Naive thymus-derived CD4-positive, alpha-beta T cell (primary cell): ENCODE data around the gene LBH. TPM values are rescaled to one million over a fixed set of nuclear protein-coding genes. Genes with fewer than 3 reads are reported as not detected.
"Not testable (repeated sequence)": the region's sequence is repeated elsewhere in the genome, so short reads cannot be mapped to it uniquely, and the experiment has no call there.

Experiments
- ATAC-seq: fragments of 150-1000 bp; cut with Tn5 transposase; 2 replicates; pipeline ENCODE4 v1.10.0; 2021; ENCODE audit warnings: mild to moderate bottlenecking, moderate library complexity
- CTCF ChIA-PET: fragments of 350-600 bp; sonication (Branson Sonifier 250); formaldehyde crosslinking; loops from one replicate; lab custom pipeline; 2021; ENCODE audit warnings: antibody characterized with exemption; lab: Charles Lee
- POLR2A ChIA-PET: fragments of 350-600 bp; sonication (Branson Sonifier 250); formaldehyde crosslinking; loops from one replicate; lab custom pipeline; 2021; ENCODE audit warnings: antibody characterized with exemption, inconsistent platforms; lab: Charles Lee
- DNase-seq, 9 donors: peaks; one replicate each; pipeline versions ENCODE4 v3.0.0 to v3.0.0-alpha.2; 2020 to 2022; ENCODE audit warnings: mixed read lengths in 1 of 9
- H3K27ac ChIP-seq: one replicate; pipeline ENCODE4 v1.7.0; 2013; ENCODE audit warnings: mild to moderate bottlenecking, low read depth, low read length, moderate library complexity
- H3K27me3 ChIP-seq, 2 donors: one replicate each; pipeline ENCODE4 v1.7.0; 2013; ENCODE audit warnings: low read length in 2 of 2, mild to moderate bottlenecking in 2 of 2, moderate library complexity in 2 of 2; ENCODE audit not compliant: control insufficient read depth in 2 of 2, insufficient read depth in 2 of 2
- H3K36me3 ChIP-seq, 3 experiments: 1 replicate in 2 of 3; 2 replicates in 1 of 3; pipeline ENCODE4 v1.7.0; 2013; ENCODE audit warnings: low read length in 3 of 3, mild to moderate bottlenecking in 3 of 3, moderate library complexity in 1 of 3; ENCODE audit not compliant: insufficient read depth in 3 of 3, control insufficient read depth in 2 of 3
- H3K4me1 ChIP-seq, 2 donors: one replicate each; pipeline ENCODE4 v1.7.0; 2013; ENCODE audit warnings: low read length in 2 of 2, mild to moderate bottlenecking in 2 of 2, moderate library complexity in 1 of 2; ENCODE audit not compliant: control insufficient read depth in 2 of 2, insufficient read depth in 2 of 2
- H3K4me3 ChIP-seq: 2 replicates; pipeline ENCODE4 v1.7.0; 2013; ENCODE audit warnings: mild to moderate bottlenecking, low read length
- H3K9me3 ChIP-seq, 3 experiments: 1 replicate in 2 of 3; 2 replicates in 1 of 3; pipeline ENCODE4 v1.7.0; 2013; ENCODE audit warnings: low read length in 3 of 3; ENCODE audit not compliant: control insufficient read depth in 2 of 3
- H3K27ac Mint-ChIP-seq, 9 donors: one replicate each; pipeline ENCODE4 v1.8.0; 2020 to 2022; ENCODE audit warnings: mixed read lengths in 9 of 9, mild to moderate bottlenecking in 8 of 9, moderate library complexity in 5 of 9, inconsistent platforms in 2 of 9
- H3K27me3 Mint-ChIP-seq, 5 donors: one replicate each; pipeline ENCODE4 v1.8.0; 2021 to 2022; ENCODE audit warnings: mixed read lengths in 5 of 5, mild to moderate bottlenecking in 1 of 5
- H3K36me3 Mint-ChIP-seq, 5 donors: one replicate each; pipeline ENCODE4 v1.8.0; 2020 to 2022; ENCODE audit warnings: mixed read lengths in 5 of 5, mild to moderate bottlenecking in 3 of 5, inconsistent platforms in 1 of 5
- H3K4me1 Mint-ChIP-seq, 7 donors: one replicate each; pipeline ENCODE4 v1.8.0; 2020 to 2022; ENCODE audit warnings: mixed read lengths in 7 of 7, mild to moderate bottlenecking in 3 of 7, inconsistent platforms in 1 of 7
- H3K4me3 Mint-ChIP-seq, 10 donors: one replicate each; pipeline ENCODE4 v1.8.0; 2020 to 2022; ENCODE audit warnings: mild to moderate bottlenecking in 10 of 10, mixed read lengths in 10 of 10, moderate library complexity in 6 of 10, inconsistent platforms in 2 of 10
- H3K9me3 Mint-ChIP-seq, 11 donors: one replicate each; pipeline ENCODE4 v1.8.0; 2020 to 2022; ENCODE audit warnings: mixed read lengths in 11 of 11, mild to moderate bottlenecking in 4 of 11, inconsistent platforms in 1 of 11, moderate library complexity in 1 of 11
- intact Hi-C, 2 donors: fragments of 100-400 bp; cut with micrococcal nuclease; formaldehyde crosslinking; loops; one replicate each; pipeline ENCODE4 v1.15.1; 2023
- polyA plus RNA-seq, 2 donors: library from polyadenylated mRNA; unstranded; fragments of 300-500 nt; fragmentation: Illumina TruSeq; gene quantifications; one replicate each; pipeline ENCODE4 v1.2.3, GENCODE V29; 2021
- total RNA-seq, 6 experiments: library from RNA in 5 of 6; stranded (reverse) in 5 of 6; gene quantifications; 1 replicate in 5 of 6; 2 replicates in 1 of 6; pipeline ENCODE4 v1.2.3 and lab custom pipeline; 2021 to 2026

Gene LBH
- total and polyA plus RNA-seq, 7 experiments from 2014 or later, result 146 to 517 (median 269) TPM

DNA sequence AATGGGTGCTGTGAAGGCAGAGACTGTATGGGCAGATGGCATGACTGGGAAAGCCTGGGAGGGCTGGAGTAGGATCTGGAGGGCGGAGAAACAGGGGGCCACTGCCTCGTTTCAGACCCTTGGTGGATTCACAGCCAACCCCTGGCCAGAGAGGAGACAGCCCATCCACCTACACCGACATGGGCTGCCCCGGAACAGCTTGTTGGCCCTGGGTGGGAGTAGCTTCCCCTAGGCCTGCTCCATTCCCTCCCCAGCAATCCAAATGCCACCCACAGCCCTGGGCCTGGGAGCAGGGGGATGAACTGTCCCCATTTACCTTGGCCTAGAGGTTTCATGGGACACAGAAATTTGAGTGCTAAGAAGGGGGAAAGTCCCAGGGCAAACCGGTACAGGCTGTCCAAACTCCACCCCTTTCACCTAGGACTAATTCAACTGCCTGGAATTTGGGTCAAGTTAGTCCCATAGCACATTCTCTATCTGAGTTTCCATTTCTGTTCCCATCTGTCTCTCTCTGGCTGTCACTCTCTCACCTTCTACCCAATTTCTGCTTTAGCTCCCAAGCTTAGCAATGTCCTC lies 37.0 kb downstream of the LBH start:
- H3K27ac ChIP-seq, result no peak overlapping the region

DNA sequence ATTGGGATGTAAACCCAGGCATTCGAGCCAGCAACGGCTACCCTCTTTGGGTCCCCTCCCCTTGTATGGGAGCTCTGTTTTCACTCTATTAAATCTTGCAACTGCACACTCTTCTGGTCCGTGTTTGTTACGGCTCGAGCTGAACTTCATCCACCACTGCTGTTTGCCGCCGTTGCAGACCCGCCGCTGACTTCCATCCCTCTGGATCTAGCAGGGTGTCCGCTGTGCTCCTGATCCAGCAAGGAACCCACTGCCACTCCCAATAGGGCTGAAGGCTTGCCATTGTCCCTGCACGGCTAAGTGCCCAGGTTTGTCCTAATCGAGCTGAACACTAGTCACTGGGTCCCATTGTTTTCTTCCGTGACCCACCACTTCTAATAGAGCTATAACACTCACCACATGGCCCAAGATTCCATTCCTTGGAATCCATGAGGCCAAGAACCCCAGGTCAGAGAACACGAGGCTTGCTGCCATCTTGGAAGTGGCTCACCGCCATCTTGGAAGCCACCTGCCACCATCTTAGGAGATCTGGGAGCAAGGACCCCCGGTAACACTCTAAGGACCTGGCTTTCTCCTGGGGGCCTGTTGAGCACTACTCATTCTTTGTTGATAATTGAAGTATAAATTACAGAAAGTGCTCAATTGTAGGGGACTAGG lies 37.9 kb downstream of the LBH start:
- not testable (repeated sequence) for H3K36me3 ChIP-seq, H3K27ac ChIP-seq, H3K9me3 Mint-ChIP-seq, DNase-seq, H3K27me3 ChIP-seq, H3K4me3 ChIP-seq, ATAC-seq, H3K9me3 ChIP-seq, H3K27me3 Mint-ChIP-seq
- Mint-ChIP-seq H3K27ac (peak overlapping the region in 7 of 9 donors; percentile 28 to 100 (median 76)), H3K4me1 (peaks cover 39 to 87% (median 80%) of the 10 kb centered on the region in 7 donors), H3K36me3 (peaks cover 0 to 13% (median 0%) of the 10 kb centered on the region in 5 donors), H3K4me3 (peak overlapping the region in 2 of 10 donors; percentile 28 to 33)
- POLR2A ChIA-PET, result interaction anchor here (0.8 to 42.6 kb wide), 5 partner anchors 12 to 153 kb away, joined by 3 to 901 read pairs (median 28); partner anchors contain the start of gene LBH
- intact Hi-C loops, result loop anchor here in 1 of 2 donors (5.0 kb wide), 1 partner anchor 178 kb away; the partner anchor contains the start of gene LCLAT1
- H3K4me1 ChIP-seq, result peaks cover 44 to 45% of the 10 kb centered on the region in 2 donors
- CTCF ChIA-PET, result interaction anchor here (1.7 kb wide), 1 partner anchor 16 kb away, joined by 4 read pairs; no protein-coding TSS in a partner anchor

More for the DNA sequence above, 37.0 kb downstream of the LBH start:
- DNase-seq (no peak), ATAC-seq (no peak)
- Histone ChIP-seq H3K4me1 (peaks cover 46 to 47% of the 10 kb centered on the region in 2 donors), H3K9me3 (no peaks in the 10 kb centered on the region), H3K36me3 (no peaks in the 10 kb centered on the region), H3K4me3 (no peak overlapping the region), H3K27me3 (no peaks in the 10 kb centered on the region)
- Mint-ChIP-seq H3K4me3 (peak overlapping the region in 5 of 10 donors; percentile 17 to 92 (median 78)), H3K9me3 (no peaks in the 10 kb centered on the region), H3K27me3 (no peaks in the 10 kb centered on the region), H3K27ac (peak overlapping the region; percentile 10 to 100 (median 95)), H3K36me3 (peaks cover 0 to 17% (median 0%) of the 10 kb centered on the region in 5 donors), H3K4me1 (peaks cover 42 to 92% (median 83%) of the 10 kb centered on the region in 7 donors)
- ChIA-PET CTCF (interaction anchor here (0.5 to 3.5 kb wide), 7 partner anchors 14 to 1042 kb away, joined by 3 to 17 read pairs (median 4); partner anchors contain the start of gene LBH), POLR2A (interaction anchor here (0.8 to 42.6 kb wide), 7 partner anchors 7 to 94 kb away, joined by 3 to 901 read pairs (median 6); partner anchors contain the start of gene LBH)
- intact Hi-C loops, result loop anchor here in 1 of 2 donors (5.0 kb wide), 1 partner anchor 179 kb away; the partner anchor contains the start of gene LCLAT1

DNA sequence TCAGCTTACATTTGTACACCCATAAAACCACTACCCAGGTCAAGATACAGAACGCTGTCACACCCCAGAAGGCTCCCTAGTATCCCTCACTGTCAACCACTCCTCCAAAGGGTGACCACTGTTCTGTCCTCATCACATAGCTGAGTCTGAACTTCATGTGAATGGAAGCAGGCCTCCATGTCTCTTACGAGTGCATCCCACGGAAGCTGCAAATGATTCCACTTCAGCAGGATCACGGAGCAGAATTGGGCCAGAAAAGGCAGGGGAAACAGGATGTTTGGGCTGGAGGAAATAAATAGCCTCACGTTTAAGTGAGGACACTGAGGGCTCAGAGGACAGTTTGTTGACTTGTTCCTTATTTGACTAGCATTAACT lies 38.4 kb downstream of the LBH start:
- peaks cover 0 to 10% (median 0%) of the 10 kb centered on the region in 5 donors for H3K36me3 Mint-ChIP-seq
- Histone ChIP-seq H3K4me1 (peaks cover 39 to 40% of the 10 kb centered on the region in 2 donors), H3K27ac (no peak overlapping the region), H3K9me3 (no peaks in the 10 kb centered on the region), H3K36me3 (no peaks in the 10 kb centered on the region), H3K27me3 (no peaks in the 10 kb centered on the region), H3K4me3 (no peak overlapping the region)
- ChIA-PET POLR2A (interaction anchor here (1.0 to 42.6 kb wide), 2 partner anchors 33 to 152 kb away, joined by 4 to 901 read pairs; partner anchors contain the start of gene LBH), CTCF (no interaction called here)
- peak overlapping the region in 1 of 10 donors; percentile 33 for H3K4me3 Mint-ChIP-seq
- intact Hi-C loops, result loop anchor here (1.0 to 5.0 kb wide), 2 partner anchors 61 to 178 kb away; partner anchors contain the start of gene LCLAT1 (in 1 of the 2)
- H3K27ac Mint-ChIP-seq, result peak overlapping the region in 5 of 9 donors; percentile 28 to 100 (median 78)
- H3K4me1 Mint-ChIP-seq, result peaks cover 37 to 82% (median 75%) of the 10 kb centered on the region in 7 donors
- H3K9me3 Mint-ChIP-seq, result no peaks in the 10 kb centered on the region
- no peak for ATAC-seq
- H3K27me3 Mint-ChIP-seq, result no peaks in the 10 kb centered on the region
- DNase-seq, result no peak

DNA sequence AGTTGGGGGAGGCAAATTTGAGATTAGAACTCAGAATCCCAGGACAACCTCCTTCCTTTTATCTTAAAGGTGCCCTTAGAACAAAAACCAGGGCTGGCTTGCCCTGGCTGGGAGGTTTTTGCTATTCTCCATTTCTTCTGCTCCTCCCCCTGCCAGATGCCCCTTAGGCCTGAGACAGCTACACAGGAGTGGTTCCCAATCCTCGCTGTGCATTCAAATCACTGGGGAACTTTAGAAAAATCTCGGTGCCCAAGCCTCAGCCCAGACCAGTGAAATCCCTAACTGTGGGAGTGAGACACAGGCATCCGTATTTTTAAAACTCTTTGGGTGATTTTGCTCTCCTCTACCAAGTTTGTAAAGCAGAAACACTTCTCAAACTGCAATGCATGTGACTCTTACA lies 38.8 kb downstream of the LBH start:
- Histone ChIP-seq H3K27ac (no peak overlapping the region), H3K9me3 (no peaks in the 10 kb centered on the region), H3K36me3 (no peaks in the 10 kb centered on the region), H3K4me3 (no peak overlapping the region), H3K4me1 (peaks cover 35 to 36% of the 10 kb centered on the region in 2 donors), H3K27me3 (no peaks in the 10 kb centered on the region)
- Mint-ChIP-seq H3K36me3 (peaks cover 0 to 10% (median 0%) of the 10 kb centered on the region in 5 donors), H3K27ac (peak overlapping the region in 5 of 9 donors; percentile 68 to 100 (median 72)), H3K4me3 (no peak overlapping the region), H3K4me1 (peaks cover 37 to 79% (median 70%) of the 10 kb centered on the region in 7 donors), H3K27me3 (no peaks in the 10 kb centered on the region), H3K9me3 (no peaks in the 10 kb centered on the region)
- ChIA-PET POLR2A (interaction anchor here (1.0 to 42.6 kb wide), 3 partner anchors 9 to 152 kb away, joined by 3 to 901 read pairs (median 4); partner anchors contain the start of gene LBH), CTCF (no interaction called here)
- ATAC-seq, result no peak
- DNase-seq, result no peak
- intact Hi-C loops, result loop anchor here in 1 of 2 donors (1.0 kb wide), 1 partner anchor 62 kb away; no protein-coding TSS in a partner anchor

DNA sequence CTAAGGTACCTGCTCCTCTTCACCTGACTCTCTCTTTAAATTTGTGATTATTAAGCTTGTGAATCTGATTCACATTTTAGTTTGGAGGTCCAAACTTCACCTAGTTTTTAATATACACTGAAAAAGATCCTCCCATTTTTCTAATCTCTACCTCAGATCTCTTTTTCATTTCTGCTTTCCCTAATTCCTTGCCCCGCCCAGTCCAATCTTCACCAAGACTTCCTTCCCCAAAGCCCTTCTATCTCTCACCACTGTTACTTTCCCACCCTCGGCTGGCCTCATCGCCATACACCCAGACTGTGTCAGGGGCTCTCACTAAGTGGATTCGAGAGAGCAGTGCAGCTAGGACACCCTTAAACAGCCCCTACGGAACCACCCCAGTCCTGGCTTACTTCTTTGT lies 40.0 kb downstream of the LBH start:
- H3K4me1 Mint-ChIP-seq, result peaks cover 27 to 70% (median 61%) of the 10 kb centered on the region in 7 donors
- peaks cover 0 to 7% (median 0%) of the 10 kb centered on the region in 5 donors for H3K36me3 Mint-ChIP-seq
- peak overlapping the region in 8 of 9 donors; percentile 16 to 100 (median 56) for H3K27ac Mint-ChIP-seq
- H3K27ac ChIP-seq, result no peak overlapping the region
- ChIA-PET POLR2A (interaction anchor here (1.2 to 42.6 kb wide), 4 partner anchors 10 to 152 kb away, joined by 3 to 901 read pairs (median 3); partner anchors contain the start of gene LBH), CTCF (interaction anchor here (1.1 kb wide), 2 partner anchors 10 to 153 kb away, joined by 3 read pairs; no protein-coding TSS in a partner anchor)
- no peaks in the 10 kb centered on the region for H3K9me3 Mint-ChIP-seq
- H3K27me3 ChIP-seq, result no peaks in the 10 kb centered on the region
- H3K36me3 ChIP-seq, result no peaks in the 10 kb centered on the region
- ATAC-seq, result no peak
- intact Hi-C loops, result no loop called here
- peaks cover 23 to 24% of the 10 kb centered on the region in 2 donors for H3K4me1 ChIP-seq
- H3K4me3 ChIP-seq, result no peak overlapping the region
- no peaks in the 10 kb centered on the region for H3K9me3 ChIP-seq
- no peaks in the 10 kb centered on the region for H3K27me3 Mint-ChIP-seq
- peak overlapping the region in 2 of 10 donors; percentile 42 to 54 for H3K4me3 Mint-ChIP-seq
- no peak for DNase-seq

DNA sequence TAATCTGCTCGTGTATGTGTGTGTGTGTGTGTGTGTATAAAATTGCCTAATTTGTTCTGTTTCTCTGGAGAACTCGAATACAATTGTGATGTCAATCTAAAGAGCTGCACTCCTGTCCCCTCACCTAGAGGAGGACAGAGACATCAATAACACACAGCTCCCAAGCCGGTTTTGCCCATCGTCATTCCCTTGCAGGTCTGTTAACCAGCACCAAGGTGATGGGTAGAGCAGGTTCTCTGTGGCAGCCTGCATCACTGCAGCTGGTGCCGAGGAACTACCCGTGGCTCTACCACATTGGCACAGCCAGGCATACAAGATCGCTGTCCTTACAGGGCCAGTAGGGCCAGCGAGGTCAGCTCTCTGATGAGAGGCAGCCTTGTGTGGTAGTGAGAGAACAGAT lies 41.0 kb downstream of the LBH start:
- Histone ChIP-seq H3K36me3 (no peaks in the 10 kb centered on the region), H3K4me1 (peaks cover 13 to 15% of the 10 kb centered on the region in 2 donors), H3K27me3 (no peaks in the 10 kb centered on the region), H3K9me3 (no peaks in the 10 kb centered on the region), H3K27ac (no peak overlapping the region), H3K4me3 (no peak overlapping the region)
- no peak for DNase-seq
- CTCF ChIA-PET, result no interaction called here
- Mint-ChIP-seq H3K4me1 (peaks cover 21 to 66% (median 56%) of the 10 kb centered on the region in 7 donors), H3K4me3 (no peak overlapping the region), H3K27ac (peak overlapping the region in 2 of 9 donors; percentile 7 to 100), H3K9me3 (no peaks in the 10 kb centered on the region), H3K36me3 (peaks cover 0 to 5% (median 0%) of the 10 kb centered on the region in 5 donors), H3K27me3 (no peaks in the 10 kb centered on the region)
- ATAC-seq, result no peak
- POLR2A ChIA-PET, result interaction anchor here (0.8 to 42.6 kb wide), 5 partner anchors 9 to 151 kb away, joined by 3 to 901 read pairs (median 4); partner anchors contain the start of gene LBH
- intact Hi-C loops, result no loop called here
